T-helper 2 cell treated with Interferon-gamma antibody and Interleukin-4, amounts not matched to agents 100 ng/mL and 5 ng/mL, for 36 hours (primary cell): ENCODE data around the gene SPATA20. TPM values are rescaled to one million over a fixed set of nuclear protein-coding genes. Genes with fewer than 3 reads are reported as not detected.

Experiments
- intact Hi-C: fragments of 100-400 bp; cut with micrococcal nuclease; formaldehyde crosslinking; loops from one replicate; pipeline ENCODE4 v1.15.1; 2023
- total RNA-seq: library from RNA; stranded (reverse); gene quantifications from 2 replicates; pipeline ENCODE4 v1.2.3, GENCODE V29; 2022

Gene SPATA20
- total RNA-seq, 1 donor from 2014 or later = 13.5 TPM

GRCh38 chr17:50538549-50539410 lies 8.2 kb upstream of the SPATA20 start:
- intact Hi-C loops = no loop called here

GRCh38 chr17:50539762-50540559 lies 7.0 kb upstream of the SPATA20 start:
- intact Hi-C loops = loop anchor here (5.0 to 10.0 kb wide), 2 partner anchors 167 to 415 kb away; partner anchors contain the start of gene ANKRD40

- intact Hi-C loops = loop anchor here (5.0 to 10.0 kb wide), 2 partner anchors 167 to 414 kb away; partner anchors contain the start of gene ANKRD40
Measured at GRCh38 chr17:50540560-50541401, 6.2 kb upstream of the SPATA20 start.

- intact Hi-C loops = loop anchor here (5.0 to 10.0 kb wide), 2 partner anchors 166 to 413 kb away; partner anchors contain the start of gene ANKRD40
Measured at GRCh38 chr17:50541402-50541715, 5.6 kb upstream of the SPATA20 start.

- intact Hi-C loops = loop anchor here (1.0 to 10.0 kb wide), 4 partner anchors 33 to 413 kb away; partner anchors contain the start of genes ANKRD40, MYCBPAP and RSAD1
Measured at GRCh38 chr17:50541716-50542688, 5.0 kb upstream of the SPATA20 start.

GRCh38 chr17:50542795-50543774 lies 3.9 kb upstream of the SPATA20 start:
- intact Hi-C loops = loop anchor here (1.0 to 10.0 kb wide), 4 partner anchors 34 to 412 kb away; partner anchors contain the start of genes ANKRD40, MYCBPAP and RSAD1

- intact Hi-C loops = loop anchor here (5.0 to 10.0 kb wide), 2 partner anchors 163 to 410 kb away; partner anchors contain the start of gene ANKRD40
Measured at GRCh38 chr17:50544516-50544915, 2.5 kb upstream of the SPATA20 start.

GRCh38 chr17:50545311-50545710 lies 1.7 kb upstream of the SPATA20 start:
- intact Hi-C loops = loop anchor here (10.0 kb wide), 1 partner anchor 409 kb away; no protein-coding TSS in a partner anchor

GRCh38 chr17:50546701-50547034 lies 306 bp upstream of the SPATA20 start:
- intact Hi-C loops = loop anchor here (1.0 to 10.0 kb wide), 4 partner anchors 14 to 408 kb away; partner anchors contain the start of gene CACNA1G

- intact Hi-C loops = loop anchor here (1.0 to 10.0 kb wide), 4 partner anchors 13 to 407 kb away; partner anchors contain the start of gene CACNA1G
Measured at GRCh38 chr17:50547736-50548083, 736 bp downstream of the SPATA20 start.

GRCh38 chr17:50548831-50549230 lies 1.9 kb downstream of the SPATA20 start:
- intact Hi-C loops = loop anchor here (10.0 kb wide), 1 partner anchor 406 kb away; no protein-coding TSS in a partner anchor

GRCh38 chr17:50549256-50549941 lies 2.4 kb downstream of the SPATA20 start:
- intact Hi-C loops = loop anchor here (10.0 kb wide), 1 partner anchor 405 kb away; no protein-coding TSS in a partner anchor

- intact Hi-C loops = loop anchor here (10.0 kb wide), 1 partner anchor 405 kb away; no protein-coding TSS in a partner anchor
Measured at GRCh38 chr17:50549969-50550368, 3.0 kb downstream of the SPATA20 start.

- intact Hi-C loops = no loop called here
Measured at GRCh38 chr17:50550661-50551432, 3.9 kb downstream of the SPATA20 start.

GRCh38 chr17:50551433-50551815 lies 4.5 kb downstream of the SPATA20 start:
- intact Hi-C loops = no loop called here

GRCh38 chr17:50551884-50552283 lies 4.9 kb downstream of the SPATA20 start:
- intact Hi-C loops = no loop called here

- intact Hi-C loops = no loop called here
Measured at GRCh38 chr17:50554201-50554600, 7.2 kb downstream of the SPATA20 start.
